GM19328 (cell line): ENCODE data around the gene TRUB1.

Source experiments
- ATAC-seq: cut with Tn5 transposase; IDR thresholded peaks from one replicate; pipeline ENCODE4 v1.9.1; 2021; ENCODE audit warnings: mild to moderate bottlenecking, moderate library complexity; ENCODE audit not compliant: unreplicated experiment

TRUB1 gene

GRCh38 chr10:115026056-115026745 lies 88.2 kb downstream of the TRUB1 start:
- ATAC-seq: no peak

GRCh38 chr10:115026746-115027140 lies 88.7 kb downstream of the TRUB1 start:
- ATAC-seq: no peak
